GM23338 (cell line): ENCODE results near the gene C11orf65. TPM values are rescaled to one million over a fixed set of nuclear protein-coding genes. Genes with fewer than 3 reads are reported as not detected.
A peak's percentile ranks its signal among the peaks of the same experiment; 100 is the strongest.

ENCODE experiments used
- ATAC-seq: fragments of 200-7000 bp; cut with Tn5 transposase; 3 replicates; pipeline ENCODE4 v1.9.1; 2020
- DNase-seq: peaks from one replicate; pipeline ENCODE4 v3.0.0-alpha.2; 2015; ENCODE audit warnings: low spot score
- H2AFZ ChIP-seq: fragments of 200-600 bp; sonication (generic); 2 replicates; pipeline ENCODE4 v1.8.0; 2016; ENCODE audit warnings: antibody characterized with exemption, mild to moderate bottlenecking, moderate library complexity
- H3F3A ChIP-seq: fragments of 200-600 bp; sonication (generic); replicated peaks from 2 replicates; pipeline ENCODE4 v1.8.0; 2017; ENCODE audit warnings: antibody characterized with exemption, mixed run types, low read depth
- H3K27ac ChIP-seq: fragments of 200-600 bp; sonication (generic); 2 replicates; pipeline ENCODE4 v1.6.1; 2016; ENCODE audit warnings: low read depth
- H3K27me3 ChIP-seq: fragments of 200-600 bp; sonication (generic); 2 replicates; pipeline ENCODE4 v1.8.0; 2016; ENCODE audit warnings: mild to moderate bottlenecking, mixed run types, moderate library complexity; ENCODE audit not compliant: insufficient read depth
- H3K36me3 ChIP-seq: fragments of 200-600 bp; sonication (generic); 2 replicates; pipeline ENCODE4 v1.8.0; 2016; ENCODE audit warnings: mild to moderate bottlenecking; ENCODE audit not compliant: insufficient read depth
- H3K4me1 ChIP-seq: fragments of 200-600 bp; sonication (generic); 2 replicates; pipeline ENCODE4 v1.8.0; 2016; ENCODE audit warnings: mild to moderate bottlenecking, moderate library complexity; ENCODE audit not compliant: insufficient read depth
- H3K4me2 ChIP-seq: fragments of 200-600 bp; sonication (generic); 2 replicates; pipeline ENCODE4 v1.7.1; 2017; ENCODE audit warnings: mixed run types
- H3K4me3 ChIP-seq: fragments of 200-600 bp; sonication (generic); 2 replicates; pipeline ENCODE4 v1.6.1; 2016; ENCODE audit warnings: mixed run types
- H3K79me2 ChIP-seq: fragments of 200-600 bp; sonication (generic); replicated peaks from 2 replicates; pipeline ENCODE4 v1.8.0; 2017; ENCODE audit warnings: mild to moderate bottlenecking; ENCODE audit not compliant: insufficient read depth
- H3K9me2 ChIP-seq: fragments of 200-600 bp; sonication (generic); 2 replicates; pipeline ENCODE4 v1.8.0; 2017; ENCODE audit not compliant: insufficient read depth
- H4K20me1 ChIP-seq: fragments of 200-600 bp; sonication (generic); replicated peaks from 2 replicates; pipeline ENCODE4 v1.8.0; 2017; ENCODE audit warnings: mild to moderate bottlenecking; ENCODE audit not compliant: insufficient read depth
- H3K27ac Mint-ChIP-seq: 2 replicates; pipeline ENCODE4 v1.8.0; 2020; ENCODE audit warnings: inconsistent platforms, mild to moderate bottlenecking, moderate library complexity, mixed read lengths
- H3K27me3 Mint-ChIP-seq: 3 replicates; pipeline ENCODE4 v1.8.0; 2022; ENCODE audit warnings: low read depth, mild to moderate bottlenecking, moderate library complexity, mixed read lengths, inconsistent platforms; ENCODE audit not compliant: insufficient read depth, poor library complexity
- H3K36me3 Mint-ChIP-seq: 3 replicates; pipeline ENCODE4 v1.8.0; 2021; ENCODE audit warnings: low read depth, mild to moderate bottlenecking, inconsistent platforms, moderate library complexity, mixed read lengths
- H3K4me1 Mint-ChIP-seq: 3 replicates; pipeline ENCODE4 v1.8.0; 2020; ENCODE audit warnings: mild to moderate bottlenecking, inconsistent platforms, mixed read lengths
- H3K4me3 Mint-ChIP-seq: 3 replicates; pipeline ENCODE4 v1.8.0; 2021; ENCODE audit warnings: moderate library complexity, mild to moderate bottlenecking, inconsistent platforms, mixed read lengths
- H3K9me3 Mint-ChIP-seq: 3 replicates; pipeline ENCODE4 v1.8.0; 2020; ENCODE audit warnings: moderate library complexity, mild to moderate bottlenecking, inconsistent platforms, mixed read lengths
- CREB1 ChIP-seq: fragments of 250-450 bp; sonication (Bioruptor Pico); IDR thresholded peaks from 2 replicates; pipeline ENCODE4 v1.5.0; 2020; ENCODE audit warnings: low read depth, mild to moderate bottlenecking, moderate library complexity
- ETS1 ChIP-seq: IDR thresholded peaks from 2 replicates; pipeline ENCODE4 v1.6.1; 2016; ENCODE audit warnings: antibody characterized with exemption
- EZH2 ChIP-seq: fragments of 200-600 bp; sonication (generic); IDR thresholded peaks from one replicate; pipeline ENCODE4 v1.8.0; 2017; ENCODE audit warnings: antibody characterized with exemption, mild to moderate bottlenecking, low read depth; ENCODE audit not compliant: unreplicated experiment
- EZH2phosphoT487 ChIP-seq: fragments of 200-600 bp; sonication (generic); IDR thresholded peaks from one replicate; pipeline ENCODE4 v1.8.1; 2018; ENCODE audit warnings: antibody characterized with exemption; ENCODE audit not compliant: unreplicated experiment
- NANOG ChIP-seq: IDR thresholded peaks from 2 replicates; pipeline ENCODE4 v1.6.1; 2016; ENCODE audit warnings: antibody characterized with exemption, borderline replicate concordance
- POLR2AphosphoS5 ChIP-seq: IDR thresholded peaks from 2 replicates; pipeline ENCODE4 v1.6.1; 2016; ENCODE audit warnings: antibody characterized with exemption, low read depth
- STAT1 ChIP-seq: IDR thresholded peaks from one replicate; pipeline ENCODE4 v1.6.1; 2016; ENCODE audit warnings: antibody characterized with exemption; ENCODE audit not compliant: unreplicated experiment
- ZNF331 ChIP-seq: fragments of 250-450 bp; sonication (Bioruptor Pico); IDR thresholded peaks from 2 replicates; pipeline ENCODE4 v1.5.0; 2020; ENCODE audit warnings: low read depth, mild to moderate bottlenecking, moderate library complexity
- ZNF462 ChIP-seq: fragments of 250-450 bp; sonication (Bioruptor Pico); IDR thresholded peaks from 2 replicates; pipeline ENCODE4 v1.5.0; 2020; ENCODE audit warnings: mild to moderate bottlenecking, moderate library complexity
- polyA plus RNA-seq: library from polyadenylated mRNA; unstranded; fragments of >200 nt; fragmentation: Nextera tagmentation; extraction: Ambion mirVana; gene quantifications from 2 replicates; pipeline ENCODE4 v1.2.1, GENCODE V29; 2016
- total RNA-seq: library from RNA; depleted of rRNA; stranded (reverse); fragments of >200 nt; shearing (Covaris generic); gene quantifications from 2 replicates; pipeline ENCODE4 v1.2.3, GENCODE V29; 2014
- TF ChIP-seq, protein P1 (sequence below): IDR thresholded peaks from one replicate; pipeline ENCODE4 v1.6.1; 2018; ENCODE audit warnings: antibody characterized with exemption; ENCODE audit not compliant: unreplicated experiment
- TF ChIP-seq, protein P2 (sequence below), 2 experiments: fragments of 200-600 bp in 1 of 2; sonication (generic) in 1 of 2; conservative IDR thresholded peaks; 2 replicates each; pipeline versions ENCODE4 v1.5.1 to v1.6.1; 2016 to 2017; ENCODE audit warnings: antibody characterized with exemption in 2 of 2, low read depth in 2 of 2, mild to moderate bottlenecking in 2 of 2, moderate library complexity in 1 of 2

C11orf65 gene
- total and polyA plus RNA-seq, 2 experiments from 2014 or later, result 0.21 to 1.7 TPM

DNA sequence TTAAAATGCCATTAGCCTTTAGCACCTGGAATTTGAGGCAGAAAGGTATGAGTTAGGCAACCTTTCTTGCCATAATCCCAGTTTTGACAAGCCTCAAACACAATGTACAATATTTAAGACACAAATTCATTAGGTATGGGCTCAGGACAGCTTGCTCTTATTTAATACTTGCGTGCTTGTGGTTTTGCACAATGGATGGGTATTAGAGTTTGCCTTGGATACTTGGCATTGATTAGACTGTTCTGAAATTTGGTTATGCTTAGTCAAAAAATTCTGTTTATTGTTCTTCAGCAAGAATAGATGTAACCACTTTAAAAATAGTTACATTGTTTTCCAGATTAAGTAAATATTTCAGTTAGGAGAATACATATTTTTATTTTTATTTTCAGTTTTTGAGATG is 5.4 kb upstream of the C11orf65 start (continued):
- TF ChIP-seq, protein P1, sequence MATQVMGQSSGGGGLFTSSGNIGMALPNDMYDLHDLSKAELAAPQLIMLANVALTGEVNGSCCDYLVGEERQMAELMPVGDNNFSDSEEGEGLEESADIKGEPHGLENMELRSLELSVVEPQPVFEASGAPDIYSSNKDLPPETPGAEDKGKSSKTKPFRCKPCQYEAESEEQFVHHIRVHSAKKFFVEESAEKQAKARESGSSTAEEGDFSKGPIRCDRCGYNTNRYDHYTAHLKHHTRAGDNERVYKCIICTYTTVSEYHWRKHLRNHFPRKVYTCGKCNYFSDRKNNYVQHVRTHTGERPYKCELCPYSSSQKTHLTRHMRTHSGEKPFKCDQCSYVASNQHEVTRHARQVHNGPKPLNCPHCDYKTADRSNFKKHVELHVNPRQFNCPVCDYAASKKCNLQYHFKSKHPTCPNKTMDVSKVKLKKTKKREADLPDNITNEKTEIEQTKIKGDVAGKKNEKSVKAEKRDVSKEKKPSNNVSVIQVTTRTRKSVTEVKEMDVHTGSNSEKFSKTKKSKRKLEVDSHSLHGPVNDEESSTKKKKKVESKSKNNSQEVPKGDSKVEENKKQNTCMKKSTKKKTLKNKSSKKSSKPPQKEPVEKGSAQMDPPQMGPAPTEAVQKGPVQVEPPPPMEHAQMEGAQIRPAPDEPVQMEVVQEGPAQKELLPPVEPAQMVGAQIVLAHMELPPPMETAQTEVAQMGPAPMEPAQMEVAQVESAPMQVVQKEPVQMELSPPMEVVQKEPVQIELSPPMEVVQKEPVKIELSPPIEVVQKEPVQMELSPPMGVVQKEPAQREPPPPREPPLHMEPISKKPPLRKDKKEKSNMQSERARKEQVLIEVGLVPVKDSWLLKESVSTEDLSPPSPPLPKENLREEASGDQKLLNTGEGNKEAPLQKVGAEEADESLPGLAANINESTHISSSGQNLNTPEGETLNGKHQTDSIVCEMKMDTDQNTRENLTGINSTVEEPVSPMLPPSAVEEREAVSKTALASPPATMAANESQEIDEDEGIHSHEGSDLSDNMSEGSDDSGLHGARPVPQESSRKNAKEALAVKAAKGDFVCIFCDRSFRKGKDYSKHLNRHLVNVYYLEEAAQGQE, result no peak
- no peak for TF ChIP-seq STAT1

DNA sequence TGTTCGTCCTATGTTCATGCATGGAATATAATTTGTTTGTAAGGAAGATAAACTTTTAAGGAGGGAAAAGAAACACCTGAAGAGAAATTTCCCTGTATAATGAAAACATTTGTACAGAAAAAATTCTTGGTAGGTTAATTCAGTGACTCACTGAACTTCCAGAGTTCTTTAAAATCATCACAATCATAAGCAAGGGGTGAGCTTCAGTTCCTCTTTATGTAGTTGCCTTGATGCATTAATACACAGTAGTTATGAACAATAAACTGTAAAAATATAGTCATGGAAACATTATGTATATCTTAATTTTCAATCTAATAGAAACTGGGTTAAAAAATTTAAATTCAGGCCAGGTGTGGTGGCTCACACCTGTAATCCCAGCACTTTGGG is 1.1 kb upstream of the C11orf65 start:
- Mint-ChIP-seq H3K36me3 (no peaks in the 10 kb centered on the region), H3K4me3 (no peak overlapping the region), H3K27ac (no peak overlapping the region), H3K4me1 (no peaks in the 10 kb centered on the region), H3K27me3 (peaks cover 10% of the 10 kb centered on the region), H3K9me3 (no peaks in the 10 kb centered on the region; the same call in 2 of the 3 replicates)
- Histone ChIP-seq H3F3A (no peaks in the 10 kb centered on the region), H2AFZ (peak overlapping the region; percentile 86), H3K9me2 (no peaks in the 10 kb centered on the region), H3K27ac (no peak overlapping the region), H3K79me2 (no peaks in the 10 kb centered on the region), H3K4me2 (no peak overlapping the region), H3K36me3 (no peaks in the 10 kb centered on the region), H3K27me3 (no peaks in the 10 kb centered on the region), H3K4me3 (no peak overlapping the region), H3K4me1 (no peaks in the 10 kb centered on the region), H4K20me1 (no peaks in the 10 kb centered on the region)
- DNase-seq (no peak), ATAC-seq (no peak)
- no peak for TF ChIP-seq NANOG
- TF ChIP-seq, protein P2, sequence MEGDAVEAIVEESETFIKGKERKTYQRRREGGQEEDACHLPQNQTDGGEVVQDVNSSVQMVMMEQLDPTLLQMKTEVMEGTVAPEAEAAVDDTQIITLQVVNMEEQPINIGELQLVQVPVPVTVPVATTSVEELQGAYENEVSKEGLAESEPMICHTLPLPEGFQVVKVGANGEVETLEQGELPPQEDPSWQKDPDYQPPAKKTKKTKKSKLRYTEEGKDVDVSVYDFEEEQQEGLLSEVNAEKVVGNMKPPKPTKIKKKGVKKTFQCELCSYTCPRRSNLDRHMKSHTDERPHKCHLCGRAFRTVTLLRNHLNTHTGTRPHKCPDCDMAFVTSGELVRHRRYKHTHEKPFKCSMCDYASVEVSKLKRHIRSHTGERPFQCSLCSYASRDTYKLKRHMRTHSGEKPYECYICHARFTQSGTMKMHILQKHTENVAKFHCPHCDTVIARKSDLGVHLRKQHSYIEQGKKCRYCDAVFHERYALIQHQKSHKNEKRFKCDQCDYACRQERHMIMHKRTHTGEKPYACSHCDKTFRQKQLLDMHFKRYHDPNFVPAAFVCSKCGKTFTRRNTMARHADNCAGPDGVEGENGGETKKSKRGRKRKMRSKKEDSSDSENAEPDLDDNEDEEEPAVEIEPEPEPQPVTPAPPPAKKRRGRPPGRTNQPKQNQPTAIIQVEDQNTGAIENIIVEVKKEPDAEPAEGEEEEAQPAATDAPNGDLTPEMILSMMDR (conservative IDR thresholded peaks at IDR 0.05; ENCODE audit: low read depth in 2 of 2), result no peak
- TF ChIP-seq EZH2, result no peak
- no peak for TF ChIP-seq ETS1
- TF ChIP-seq ZNF462 (CRISPR knock-in tag), result no peak
- no peak for TF ChIP-seq CREB1
- TF ChIP-seq EZH2phosphoT487, result no peak
- no peak for TF ChIP-seq ZNF331 (CRISPR knock-in tag)
- TF ChIP-seq POLR2AphosphoS5, result no peak
